ENCODE measurements around the gene DHDDS. TPM values are rescaled to one million over a fixed set of nuclear protein-coding genes. Genes with fewer than 3 reads are reported as not detected.
A peak's percentile ranks its signal among the peaks of the same experiment; 100 is the strongest.

The DHDDS gene
- total and polyA plus RNA-seq, 2 experiments from 2014 or later = 46.8 to 48.7 TPM

GRCh38 chr1:26468911-26469310 is 36.8 kb downstream of the DHDDS start:
- TF ChIP-seq, protein P1, sequence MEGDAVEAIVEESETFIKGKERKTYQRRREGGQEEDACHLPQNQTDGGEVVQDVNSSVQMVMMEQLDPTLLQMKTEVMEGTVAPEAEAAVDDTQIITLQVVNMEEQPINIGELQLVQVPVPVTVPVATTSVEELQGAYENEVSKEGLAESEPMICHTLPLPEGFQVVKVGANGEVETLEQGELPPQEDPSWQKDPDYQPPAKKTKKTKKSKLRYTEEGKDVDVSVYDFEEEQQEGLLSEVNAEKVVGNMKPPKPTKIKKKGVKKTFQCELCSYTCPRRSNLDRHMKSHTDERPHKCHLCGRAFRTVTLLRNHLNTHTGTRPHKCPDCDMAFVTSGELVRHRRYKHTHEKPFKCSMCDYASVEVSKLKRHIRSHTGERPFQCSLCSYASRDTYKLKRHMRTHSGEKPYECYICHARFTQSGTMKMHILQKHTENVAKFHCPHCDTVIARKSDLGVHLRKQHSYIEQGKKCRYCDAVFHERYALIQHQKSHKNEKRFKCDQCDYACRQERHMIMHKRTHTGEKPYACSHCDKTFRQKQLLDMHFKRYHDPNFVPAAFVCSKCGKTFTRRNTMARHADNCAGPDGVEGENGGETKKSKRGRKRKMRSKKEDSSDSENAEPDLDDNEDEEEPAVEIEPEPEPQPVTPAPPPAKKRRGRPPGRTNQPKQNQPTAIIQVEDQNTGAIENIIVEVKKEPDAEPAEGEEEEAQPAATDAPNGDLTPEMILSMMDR (IDR thresholded peaks at IDR 0.05; ENCODE audit: low read depth, low read length) = no peak
- no peaks in the 10 kb centered on the region for H3K27me3 ChIP-seq
- H3K4me3 ChIP-seq = no peak overlapping the region
- no peak overlapping the region for H3K27ac ChIP-seq
- peaks cover 29% of the 10 kb centered on the region for H3K36me3 ChIP-seq
- no peaks in the 10 kb centered on the region for H3K9me3 ChIP-seq (ENCODE audit: low read depth)
- no peak for DNase-seq (ENCODE audit: low read depth in 1 of 2, low spot score in 1 of 2)
- H3K4me1 ChIP-seq (ENCODE audit: low read depth) = peaks cover 6% of the 10 kb centered on the region

DNA sequence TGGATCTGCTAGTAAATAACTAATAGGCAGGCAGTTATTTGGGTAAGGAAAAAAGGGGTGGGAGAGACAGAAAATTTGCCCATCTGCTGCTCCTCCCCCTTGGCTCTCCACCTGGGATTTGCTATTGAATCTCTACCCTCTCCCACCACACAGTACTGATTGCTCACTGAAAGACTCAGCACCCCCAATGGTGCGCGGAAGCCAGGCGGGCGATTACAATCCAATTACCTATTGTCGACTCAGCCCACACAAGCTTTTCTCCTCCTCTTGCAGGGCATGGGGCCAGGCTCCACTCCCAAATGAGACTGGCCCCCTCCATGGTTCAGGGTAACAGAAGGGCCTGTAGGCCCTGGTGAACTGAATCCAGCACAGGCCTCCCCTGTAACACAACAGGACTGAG is 37.4 kb downstream of the DHDDS start:
- Histone ChIP-seq H3K4me3 (no peak overlapping the region), H3K9me3 (ENCODE audit: low read depth) (no peaks in the 10 kb centered on the region), H3K4me1 (ENCODE audit: low read depth) (peaks cover 6% of the 10 kb centered on the region), H3K27ac (no peak overlapping the region), H3K27me3 (no peaks in the 10 kb centered on the region), H3K36me3 (peaks cover 35% of the 10 kb centered on the region)
- DNase-seq (ENCODE audit: low read depth in 1 of 2, low spot score in 1 of 2) = no peak
- TF ChIP-seq, protein P1 (IDR thresholded peaks at IDR 0.05; ENCODE audit: low read depth, low read length) = no peak

DNA sequence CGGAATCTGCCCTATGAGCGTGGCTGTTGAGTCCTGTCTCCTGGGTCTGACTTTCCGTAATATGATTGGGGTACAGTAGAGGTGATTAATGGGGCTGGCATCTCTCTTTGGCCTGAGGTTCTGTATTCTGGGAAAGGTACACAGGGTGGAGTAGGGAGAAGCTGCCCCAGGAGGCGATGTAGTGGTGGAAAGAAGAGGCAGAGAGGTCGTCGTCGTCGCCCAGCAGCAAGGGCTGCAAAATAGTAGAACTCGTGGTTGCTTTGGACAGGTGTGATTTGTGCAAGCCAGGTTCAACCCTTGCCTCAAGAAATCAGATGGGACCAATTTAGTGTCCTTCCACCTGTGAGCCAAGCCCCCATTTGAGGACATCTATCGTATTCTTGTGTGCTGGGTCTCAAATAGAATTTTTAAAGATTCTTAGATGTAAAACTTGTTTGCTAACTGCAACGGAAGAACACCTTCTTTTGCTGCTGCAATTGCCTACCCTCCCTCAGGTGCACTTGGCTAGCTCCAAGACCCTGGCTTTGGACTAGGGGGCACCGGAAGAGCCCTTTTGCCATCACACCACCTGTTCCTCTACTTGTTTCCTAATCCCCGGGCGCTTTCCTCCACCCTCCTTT is 38.9 kb downstream of the DHDDS start:
- no peaks in the 10 kb centered on the region for H3K27me3 ChIP-seq
- DNase-seq (ENCODE audit: low read depth in 1 of 2, low spot score in 1 of 2) = no peak
- peaks cover 6% of the 10 kb centered on the region for H3K4me1 ChIP-seq (ENCODE audit: low read depth)
- TF ChIP-seq, protein P1 (IDR thresholded peaks at IDR 0.05; ENCODE audit: low read depth, low read length) = no peak
- H3K27ac ChIP-seq = no peak overlapping the region
- H3K36me3 ChIP-seq = peaks cover 30% of the 10 kb centered on the region
- H3K4me3 ChIP-seq = peak overlapping the region; percentile 97
- H3K9me3 ChIP-seq (ENCODE audit: low read depth) = no peaks in the 10 kb centered on the region

- H3K27ac ChIP-seq = peak overlapping the region; percentile 97
- H3K36me3 ChIP-seq = peaks cover 32% of the 10 kb centered on the region
Measured at GRCh38 chr1:26471498-26472319, 39.6 kb downstream of the DHDDS start.

GRCh38 chr1:26472320-26472900 is 40.3 kb downstream of the DHDDS start, which contains the start of gene HMGN2:
TSS of gene HMGN2 (plus strand) at chr1:26472440. CDS start at chr1:26472613, 173 bp downstream.
- peak within 1 kb of the TSS; percentile 97 for H3K4me3 ChIP-seq
- DNase-seq (ENCODE audit: low read depth in 1 of 2, low spot score in 1 of 2) = peak; percentile 88 to 90
- peaks cover 30% of the 10 kb centered on the region for H3K36me3 ChIP-seq
- H3K27me3 ChIP-seq = no peaks in the 10 kb centered on the region
- TF ChIP-seq, protein P1 (IDR thresholded peaks at IDR 0.05; ENCODE audit: low read depth, low read length) = no peak
- H3K4me1 ChIP-seq (ENCODE audit: low read depth) = peaks cover 6% of the 10 kb centered on the region
- peak within 1 kb of the TSS; percentile 97 for H3K27ac ChIP-seq
- no peaks in the 10 kb centered on the region for H3K9me3 ChIP-seq (ENCODE audit: low read depth)

More at GRCh38 chr1:26471498-26472319, 39.6 kb downstream of the DHDDS start:
- DNase-seq (ENCODE audit: low read depth in 1 of 2, low spot score in 1 of 2) = peak; percentile 78 to 81
- TF ChIP-seq, protein P1 (IDR thresholded peaks at IDR 0.05; ENCODE audit: low read depth, low read length) = no peak
- no peaks in the 10 kb centered on the region for H3K9me3 ChIP-seq (ENCODE audit: low read depth)
- H3K4me1 ChIP-seq (ENCODE audit: low read depth) = peaks cover 6% of the 10 kb centered on the region
- H3K27me3 ChIP-seq = no peaks in the 10 kb centered on the region
- H3K4me3 ChIP-seq = peak overlapping the region; percentile 97
